ENCODE results near the gene POLR2F.

GRCh38 chr22:37985751-37986281 lies 32.3 kb downstream of the POLR2F start:
- TF ChIP-seq, protein P1, sequence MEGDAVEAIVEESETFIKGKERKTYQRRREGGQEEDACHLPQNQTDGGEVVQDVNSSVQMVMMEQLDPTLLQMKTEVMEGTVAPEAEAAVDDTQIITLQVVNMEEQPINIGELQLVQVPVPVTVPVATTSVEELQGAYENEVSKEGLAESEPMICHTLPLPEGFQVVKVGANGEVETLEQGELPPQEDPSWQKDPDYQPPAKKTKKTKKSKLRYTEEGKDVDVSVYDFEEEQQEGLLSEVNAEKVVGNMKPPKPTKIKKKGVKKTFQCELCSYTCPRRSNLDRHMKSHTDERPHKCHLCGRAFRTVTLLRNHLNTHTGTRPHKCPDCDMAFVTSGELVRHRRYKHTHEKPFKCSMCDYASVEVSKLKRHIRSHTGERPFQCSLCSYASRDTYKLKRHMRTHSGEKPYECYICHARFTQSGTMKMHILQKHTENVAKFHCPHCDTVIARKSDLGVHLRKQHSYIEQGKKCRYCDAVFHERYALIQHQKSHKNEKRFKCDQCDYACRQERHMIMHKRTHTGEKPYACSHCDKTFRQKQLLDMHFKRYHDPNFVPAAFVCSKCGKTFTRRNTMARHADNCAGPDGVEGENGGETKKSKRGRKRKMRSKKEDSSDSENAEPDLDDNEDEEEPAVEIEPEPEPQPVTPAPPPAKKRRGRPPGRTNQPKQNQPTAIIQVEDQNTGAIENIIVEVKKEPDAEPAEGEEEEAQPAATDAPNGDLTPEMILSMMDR (IDR thresholded peaks at IDR 0.05; ENCODE audit: low read depth, low read length, missing input control): no peak
- TF ChIP-seq ATF3 (IDR thresholded peaks at IDR 0.05): no peak
- TF ChIP-seq, protein P2, sequence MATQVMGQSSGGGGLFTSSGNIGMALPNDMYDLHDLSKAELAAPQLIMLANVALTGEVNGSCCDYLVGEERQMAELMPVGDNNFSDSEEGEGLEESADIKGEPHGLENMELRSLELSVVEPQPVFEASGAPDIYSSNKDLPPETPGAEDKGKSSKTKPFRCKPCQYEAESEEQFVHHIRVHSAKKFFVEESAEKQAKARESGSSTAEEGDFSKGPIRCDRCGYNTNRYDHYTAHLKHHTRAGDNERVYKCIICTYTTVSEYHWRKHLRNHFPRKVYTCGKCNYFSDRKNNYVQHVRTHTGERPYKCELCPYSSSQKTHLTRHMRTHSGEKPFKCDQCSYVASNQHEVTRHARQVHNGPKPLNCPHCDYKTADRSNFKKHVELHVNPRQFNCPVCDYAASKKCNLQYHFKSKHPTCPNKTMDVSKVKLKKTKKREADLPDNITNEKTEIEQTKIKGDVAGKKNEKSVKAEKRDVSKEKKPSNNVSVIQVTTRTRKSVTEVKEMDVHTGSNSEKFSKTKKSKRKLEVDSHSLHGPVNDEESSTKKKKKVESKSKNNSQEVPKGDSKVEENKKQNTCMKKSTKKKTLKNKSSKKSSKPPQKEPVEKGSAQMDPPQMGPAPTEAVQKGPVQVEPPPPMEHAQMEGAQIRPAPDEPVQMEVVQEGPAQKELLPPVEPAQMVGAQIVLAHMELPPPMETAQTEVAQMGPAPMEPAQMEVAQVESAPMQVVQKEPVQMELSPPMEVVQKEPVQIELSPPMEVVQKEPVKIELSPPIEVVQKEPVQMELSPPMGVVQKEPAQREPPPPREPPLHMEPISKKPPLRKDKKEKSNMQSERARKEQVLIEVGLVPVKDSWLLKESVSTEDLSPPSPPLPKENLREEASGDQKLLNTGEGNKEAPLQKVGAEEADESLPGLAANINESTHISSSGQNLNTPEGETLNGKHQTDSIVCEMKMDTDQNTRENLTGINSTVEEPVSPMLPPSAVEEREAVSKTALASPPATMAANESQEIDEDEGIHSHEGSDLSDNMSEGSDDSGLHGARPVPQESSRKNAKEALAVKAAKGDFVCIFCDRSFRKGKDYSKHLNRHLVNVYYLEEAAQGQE (IDR thresholded peaks at IDR 0.05): no peak
- TF ChIP-seq RAD21 (IDR thresholded peaks at IDR 0.05): no peak
- TF ChIP-seq EGR1 (IDR thresholded peaks at IDR 0.05; ENCODE audit: low read depth in 2 of 2): no peak
